ENCODE results near the gene WDR5. TPM values are rescaled to one million over a fixed set of nuclear protein-coding genes. Genes with fewer than 3 reads are reported as not detected.

The WDR5 gene
- total RNA-seq, 1 experiment from 2014 or later = 84.9 TPM

DNA sequence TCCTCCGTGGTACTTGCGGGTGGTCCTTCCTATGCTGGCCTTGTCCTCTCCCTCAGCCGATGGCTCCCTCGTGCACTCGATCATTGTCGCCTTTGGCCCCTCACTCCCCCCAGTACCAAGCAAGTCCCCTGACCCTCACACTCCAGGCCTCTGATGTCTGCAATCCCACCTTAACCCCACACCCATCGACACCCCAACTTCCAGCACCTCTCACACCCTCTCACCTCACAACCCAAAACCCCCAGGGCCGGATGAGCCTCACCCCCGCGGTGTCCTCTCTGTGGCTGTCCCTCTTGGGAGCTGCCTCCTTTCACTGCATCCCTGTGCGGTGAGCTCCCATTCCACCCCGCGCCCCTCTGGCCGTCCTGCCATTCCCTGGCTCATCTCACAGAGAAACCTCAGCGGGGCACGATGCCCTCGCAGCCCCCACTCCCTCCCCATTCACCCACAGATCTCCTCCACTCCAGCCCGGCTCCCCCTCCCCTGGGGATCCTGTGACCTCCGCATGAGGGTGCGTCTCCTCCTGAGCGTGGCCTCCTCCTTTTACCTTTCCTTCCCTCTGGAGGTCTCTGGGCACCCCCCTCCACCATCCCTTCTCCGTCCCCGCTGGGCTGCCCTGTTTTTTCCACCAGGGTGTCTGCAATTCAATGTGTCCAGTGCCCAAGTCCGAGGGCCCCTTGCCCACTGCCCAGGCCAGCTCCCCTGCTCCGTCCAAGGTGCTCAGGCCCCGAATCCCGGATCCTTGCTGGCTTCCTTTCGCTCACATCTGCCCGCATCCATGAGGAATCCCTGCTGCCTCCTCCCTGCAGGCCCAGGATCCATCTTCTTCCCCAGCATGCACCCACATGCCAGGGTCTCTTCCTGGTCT, 44.3 kb downstream of the WDR5 start:
- peaks cover 39% of the 10 kb centered on the region for H3K27me3 ChIP-seq
- no peak overlapping the region for H3K4me3 ChIP-seq
- H3K36me3 ChIP-seq = no peaks in the 10 kb centered on the region
- DNase-seq = no peak
- peaks cover 5% of the 10 kb centered on the region; the same call in 1 of the 2 replicates for H3K4me1 ChIP-seq
- H3K27ac ChIP-seq = no peak overlapping the region
- H3K9me3 ChIP-seq (replicated peaks) = no peaks in the 10 kb centered on the region

DNA sequence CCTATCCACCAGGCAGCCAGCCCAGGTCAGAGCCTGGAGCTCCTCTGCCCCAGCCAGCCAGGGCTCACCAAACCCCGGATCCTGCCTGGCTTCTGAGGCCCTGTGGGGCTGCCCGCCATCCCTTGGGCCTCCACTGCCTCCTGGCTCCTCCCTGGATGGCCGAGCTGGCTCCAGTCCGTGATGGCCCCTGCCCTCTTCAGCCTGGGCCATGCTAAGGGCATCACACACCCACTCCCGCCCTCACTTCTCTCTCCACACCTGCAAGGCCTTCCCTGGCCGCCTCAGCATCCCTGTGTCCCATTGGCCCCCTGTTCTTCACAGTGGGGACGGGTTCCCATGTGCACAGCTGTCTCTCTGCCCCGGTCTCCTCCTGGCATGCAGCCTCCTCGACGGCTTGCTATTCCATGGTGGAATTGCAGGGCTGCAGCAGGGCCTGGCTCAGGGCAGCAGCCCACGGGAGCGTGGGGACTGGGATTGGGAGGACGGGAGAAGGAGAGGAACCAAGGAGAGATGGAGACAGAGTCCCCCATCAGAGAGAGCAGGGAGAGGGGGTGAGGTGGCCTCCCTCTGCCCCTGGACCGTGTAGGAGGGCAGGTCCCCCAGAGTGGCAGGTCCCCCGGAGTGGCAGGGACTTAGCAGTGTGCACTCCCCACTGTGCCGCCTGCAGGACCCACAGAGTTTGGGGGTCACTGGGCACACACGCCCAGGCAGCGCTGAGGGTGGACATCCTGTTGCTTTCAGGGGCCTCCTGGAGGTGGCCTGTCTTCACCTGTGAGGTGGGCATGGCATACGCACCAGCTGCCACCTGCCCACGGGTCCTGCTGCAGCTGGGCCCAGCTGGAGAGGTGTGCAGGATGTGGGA, 45.1 kb downstream of the WDR5 start:
- Histone ChIP-seq H3K36me3 (no peaks in the 10 kb centered on the region), H3K4me3 (no peak overlapping the region), H3K27me3 (peaks cover 39% of the 10 kb centered on the region), H3K27ac (no peak overlapping the region), H3K9me3 (replicated peaks) (no peaks in the 10 kb centered on the region), H3K4me1 (no peaks in the 10 kb centered on the region; the same call in 1 of the 2 replicates)
- no peak for DNase-seq

DNA sequence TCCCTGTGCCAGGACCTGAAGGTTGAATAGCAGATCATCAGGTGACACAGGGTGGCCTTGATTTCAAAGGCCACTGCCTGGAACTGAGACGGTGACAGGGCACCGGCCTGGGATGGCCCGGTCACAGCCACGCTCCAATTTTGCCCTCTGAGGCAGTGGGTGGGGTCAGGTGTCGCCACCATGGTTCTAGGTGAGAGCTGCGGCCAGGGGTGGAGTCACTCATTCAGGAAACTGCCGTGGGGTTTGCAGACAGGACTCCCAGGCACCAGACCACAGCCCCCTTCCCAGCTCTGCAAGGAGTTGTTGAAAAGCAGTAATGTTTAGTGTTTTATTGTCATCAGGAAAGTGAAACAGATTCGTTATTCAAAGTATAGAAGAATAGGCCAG, 45.8 kb downstream of the WDR5 start:
- Histone ChIP-seq H3K9me3 (replicated peaks) (no peaks in the 10 kb centered on the region), H3K36me3 (no peaks in the 10 kb centered on the region), H3K27me3 (peaks cover 42% of the 10 kb centered on the region), H3K27ac (no peak overlapping the region), H3K4me1 (no peaks in the 10 kb centered on the region; the same call in 1 of the 2 replicates), H3K4me3 (no peak overlapping the region)
- no peak for DNase-seq

DNA sequence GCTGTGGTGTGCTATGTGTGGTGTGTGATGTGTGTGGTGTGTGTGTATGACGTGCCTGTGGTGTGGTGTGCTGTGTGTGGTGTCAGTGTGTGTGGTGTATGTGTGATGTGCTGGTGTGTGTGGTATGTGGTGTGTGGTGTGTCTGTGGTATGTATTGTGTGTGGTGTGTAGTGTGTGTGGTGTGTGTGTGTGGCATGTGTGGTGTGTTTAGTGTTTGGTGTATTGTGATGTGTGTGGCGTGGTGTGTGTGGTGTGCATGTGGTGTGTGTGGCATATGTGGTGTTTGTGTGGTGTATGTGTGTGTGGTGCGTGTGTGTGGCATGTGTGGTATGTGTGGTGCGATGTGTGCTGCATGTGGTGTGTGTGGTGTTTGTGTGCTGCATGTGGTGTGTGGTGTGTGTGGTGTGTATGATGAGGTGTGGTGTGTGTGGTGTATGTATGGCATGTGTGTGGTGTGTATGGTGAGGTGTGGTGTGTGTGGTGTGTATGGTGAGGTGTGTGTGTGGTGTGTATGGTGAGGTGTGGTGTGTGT, 46.7 kb downstream of the WDR5 start:
- Histone ChIP-seq H3K9me3 (replicated peaks) (no peaks in the 10 kb centered on the region), H3K27ac (no peak overlapping the region), H3K4me3 (no peak overlapping the region), H3K27me3 (peaks cover 46% of the 10 kb centered on the region), H3K36me3 (no peaks in the 10 kb centered on the region), H3K4me1 (no peaks in the 10 kb centered on the region; the same call in 1 of the 2 replicates)
- no peak for DNase-seq

DNA sequence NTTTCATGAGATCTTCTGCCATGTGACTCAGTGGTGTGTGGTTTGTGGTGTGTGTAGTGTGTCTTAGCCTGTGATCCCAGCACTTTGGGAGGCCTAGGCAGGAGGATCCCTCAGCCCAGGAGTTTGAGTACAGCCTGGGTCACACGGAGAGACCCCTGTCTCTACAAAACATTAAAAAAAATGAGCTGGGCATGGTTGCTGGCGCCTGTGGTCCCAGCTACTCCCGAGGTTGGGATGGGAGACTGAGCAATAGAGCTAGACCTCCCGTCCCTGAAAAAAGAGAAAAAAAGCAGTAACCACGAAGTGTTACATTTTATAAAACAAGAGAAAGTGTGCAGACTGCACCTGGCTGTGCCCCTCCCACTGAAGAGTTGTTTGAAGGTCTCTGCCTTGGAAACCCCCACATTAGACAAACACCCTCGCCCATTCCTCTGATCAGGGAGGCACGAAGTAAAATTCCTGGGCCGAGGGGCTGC, 49.7 kb downstream of the WDR5 start:
- peaks cover 6% of the 10 kb centered on the region; the same call in 1 of the 2 replicates for H3K4me1 ChIP-seq
- H3K27ac ChIP-seq = no peak overlapping the region
- DNase-seq = no peak
- no peaks in the 10 kb centered on the region for H3K36me3 ChIP-seq
- H3K27me3 ChIP-seq = peaks cover 38% of the 10 kb centered on the region
- H3K9me3 ChIP-seq (replicated peaks) = no peaks in the 10 kb centered on the region
- no peak overlapping the region for H3K4me3 ChIP-seq

DNA sequence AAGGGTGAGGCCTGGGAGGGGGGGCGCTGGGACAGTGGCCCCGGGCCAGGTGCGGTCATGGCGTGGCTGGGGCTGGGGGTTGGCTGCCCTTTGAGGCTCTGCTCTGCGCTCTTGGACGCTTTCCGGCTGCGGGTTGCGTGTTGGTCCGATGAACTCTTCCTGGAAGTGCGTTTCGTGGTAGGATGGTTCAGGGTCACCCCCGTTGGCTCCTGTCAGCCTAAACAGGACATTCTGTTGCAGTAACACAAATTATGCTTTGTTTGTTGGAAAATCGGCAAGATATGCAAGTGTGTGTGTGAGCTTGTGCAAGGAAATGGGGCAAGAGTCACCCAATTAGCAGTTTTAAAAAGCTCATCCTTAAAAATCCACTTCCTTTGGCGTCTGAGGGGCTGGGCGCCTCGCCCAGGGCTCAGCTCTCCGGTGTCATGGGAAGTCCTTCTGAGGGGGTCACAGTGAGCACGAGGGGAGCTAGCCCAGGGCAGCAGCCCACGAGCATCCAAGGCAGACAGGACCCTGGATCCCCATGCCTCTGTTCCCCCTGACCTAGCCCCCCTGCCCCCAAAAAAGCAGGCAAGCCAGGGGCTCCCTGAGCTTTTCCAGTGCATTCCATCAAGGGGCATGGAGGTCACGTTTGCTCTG, 50.7 kb downstream of the WDR5 start:
- no peak overlapping the region for H3K27ac ChIP-seq
- H3K27me3 ChIP-seq = peaks cover 32% of the 10 kb centered on the region
- no peak overlapping the region for H3K4me3 ChIP-seq
- H3K36me3 ChIP-seq = no peaks in the 10 kb centered on the region
- peaks cover 6% of the 10 kb centered on the region; the same call in 1 of the 2 replicates for H3K4me1 ChIP-seq
- H3K9me3 ChIP-seq (replicated peaks) = no peaks in the 10 kb centered on the region
- no peak for DNase-seq

DNA sequence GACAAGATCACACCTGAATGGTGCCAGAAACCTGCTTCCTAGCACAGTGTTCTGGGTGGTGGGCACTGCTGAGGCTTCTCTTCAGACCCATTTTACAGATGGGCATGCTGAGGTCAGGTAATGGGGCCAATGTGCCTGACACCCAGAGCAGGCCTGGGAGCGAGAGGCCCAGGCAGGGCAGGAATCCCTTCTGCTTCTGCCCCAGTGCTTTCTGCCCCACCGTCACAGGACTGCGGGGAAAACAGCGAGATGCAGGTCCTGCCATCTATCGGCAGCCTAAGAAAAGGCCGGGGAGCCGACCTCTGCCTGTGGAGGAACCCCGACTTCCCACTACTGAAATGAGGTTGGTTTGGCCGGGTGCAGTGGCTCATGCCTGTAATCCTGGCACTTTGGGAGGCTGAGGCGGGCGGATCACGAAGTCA, 51.2 kb downstream of the WDR5 start:
- Histone ChIP-seq H3K27ac (no peak overlapping the region), H3K4me3 (no peak overlapping the region)
- no peak for DNase-seq

DNA sequence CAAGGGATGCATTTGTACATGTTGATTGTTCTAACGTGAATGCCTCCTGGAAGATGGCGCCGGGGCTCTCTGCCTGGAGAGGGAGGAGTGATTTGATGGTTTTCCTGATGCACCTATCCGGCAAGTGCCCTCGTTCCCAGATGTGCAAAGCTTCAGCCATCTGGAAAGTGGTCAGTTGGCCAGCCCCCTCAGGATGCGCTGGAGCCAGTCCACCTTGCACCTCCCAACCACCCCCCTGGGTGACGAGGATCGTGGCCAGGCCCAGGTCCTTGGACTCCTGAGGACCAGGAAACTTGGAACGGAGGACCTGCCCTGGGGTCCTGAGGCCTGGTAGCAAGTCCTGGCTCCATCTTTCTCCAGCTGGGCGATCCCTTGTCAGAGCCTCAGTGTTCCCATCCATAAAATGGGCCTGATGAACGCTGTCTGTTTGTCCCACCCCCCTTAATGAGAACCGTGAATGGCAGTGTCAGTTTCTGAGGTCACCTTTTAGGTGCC, 52.1 kb downstream of the WDR5 start:
- H3K4me3 ChIP-seq = no peak overlapping the region
- no peak overlapping the region for H3K27ac ChIP-seq
- no peaks in the 10 kb centered on the region for H3K36me3 ChIP-seq
- H3K27me3 ChIP-seq = peaks cover 39% of the 10 kb centered on the region
- no peaks in the 10 kb centered on the region for H3K9me3 ChIP-seq (replicated peaks)
- H3K4me1 ChIP-seq = peaks cover 6% of the 10 kb centered on the region; the same call in 1 of the 2 replicates
- DNase-seq = no peak

More for the DNA sequence above, 51.2 kb downstream of the WDR5 start:
- Histone ChIP-seq H3K27me3 (peaks cover 35% of the 10 kb centered on the region), H3K4me1 (peaks cover 6% of the 10 kb centered on the region; the same call in 1 of the 2 replicates), H3K36me3 (no peaks in the 10 kb centered on the region), H3K9me3 (replicated peaks) (no peaks in the 10 kb centered on the region)

DNA sequence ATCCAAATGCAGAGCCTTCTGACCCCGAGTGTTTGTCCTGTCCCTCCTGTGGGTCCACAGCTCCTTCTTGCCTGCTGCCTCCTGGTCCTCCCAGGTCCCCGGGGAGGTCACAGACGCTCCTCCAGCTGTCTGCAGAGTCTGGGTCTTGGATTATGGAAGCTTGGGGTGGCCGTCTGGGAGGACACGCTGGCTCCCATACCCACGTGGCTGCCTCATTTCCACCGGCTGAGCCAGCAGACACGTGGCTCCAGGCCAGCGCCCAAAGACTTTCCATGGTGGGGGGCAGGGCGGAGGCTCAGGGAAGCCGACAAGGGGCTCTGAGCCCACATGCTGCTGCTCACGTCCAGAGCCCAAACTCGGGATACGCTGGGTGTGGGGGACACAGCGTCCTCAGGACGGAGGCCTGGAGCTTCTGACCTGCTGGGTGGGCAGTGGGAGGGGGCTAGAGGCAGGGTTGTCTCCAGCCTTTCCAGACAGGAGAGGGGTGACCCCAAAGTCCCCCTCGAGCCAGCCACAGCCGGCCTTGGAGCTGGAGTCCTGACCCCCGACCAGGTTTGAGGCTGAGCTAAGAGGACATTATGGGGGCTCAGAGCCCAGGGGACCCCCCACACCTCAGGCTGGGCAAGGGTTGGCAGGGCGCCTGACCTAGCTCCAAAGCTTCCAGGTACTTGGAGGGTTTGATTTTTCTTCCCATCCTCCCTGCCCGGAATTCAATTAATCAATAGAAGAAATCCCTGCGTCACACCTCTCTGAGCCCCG, 52.7 kb downstream of the WDR5 start:
- Histone ChIP-seq H3K27ac (no peak overlapping the region), H3K4me3 (no peak overlapping the region), H3K9me3 (replicated peaks) (no peaks in the 10 kb centered on the region), H3K36me3 (no peaks in the 10 kb centered on the region), H3K27me3 (peaks cover 45% of the 10 kb centered on the region), H3K4me1 (peaks cover 6% of the 10 kb centered on the region; the same call in 1 of the 2 replicates)
- peak; percentile 43 to 50 for DNase-seq

DNA sequence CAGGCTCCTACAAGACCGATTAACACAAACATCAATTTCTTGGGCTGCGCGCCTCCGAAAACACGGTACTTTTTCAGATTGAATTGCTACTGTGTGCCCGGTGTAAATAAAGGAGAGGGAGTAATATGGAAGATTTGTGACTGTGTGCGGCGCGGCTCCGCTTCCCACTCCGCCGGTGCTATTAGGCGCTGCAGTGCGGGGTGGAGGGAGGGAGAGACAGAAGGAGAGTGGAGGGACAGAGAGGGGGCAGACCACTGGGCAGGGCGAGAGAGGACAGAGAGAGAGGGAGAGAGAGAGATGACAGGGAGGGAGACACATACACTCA, 53.2 kb downstream of the WDR5 start:
- no peaks in the 10 kb centered on the region for H3K9me3 ChIP-seq (replicated peaks)
- H3K4me3 ChIP-seq = no peak overlapping the region
- no peak overlapping the region for H3K27ac ChIP-seq
- peaks cover 6% of the 10 kb centered on the region; the same call in 1 of the 2 replicates for H3K4me1 ChIP-seq
- no peak for DNase-seq
- H3K27me3 ChIP-seq = peaks cover 46% of the 10 kb centered on the region
- H3K36me3 ChIP-seq = no peaks in the 10 kb centered on the region

DNA sequence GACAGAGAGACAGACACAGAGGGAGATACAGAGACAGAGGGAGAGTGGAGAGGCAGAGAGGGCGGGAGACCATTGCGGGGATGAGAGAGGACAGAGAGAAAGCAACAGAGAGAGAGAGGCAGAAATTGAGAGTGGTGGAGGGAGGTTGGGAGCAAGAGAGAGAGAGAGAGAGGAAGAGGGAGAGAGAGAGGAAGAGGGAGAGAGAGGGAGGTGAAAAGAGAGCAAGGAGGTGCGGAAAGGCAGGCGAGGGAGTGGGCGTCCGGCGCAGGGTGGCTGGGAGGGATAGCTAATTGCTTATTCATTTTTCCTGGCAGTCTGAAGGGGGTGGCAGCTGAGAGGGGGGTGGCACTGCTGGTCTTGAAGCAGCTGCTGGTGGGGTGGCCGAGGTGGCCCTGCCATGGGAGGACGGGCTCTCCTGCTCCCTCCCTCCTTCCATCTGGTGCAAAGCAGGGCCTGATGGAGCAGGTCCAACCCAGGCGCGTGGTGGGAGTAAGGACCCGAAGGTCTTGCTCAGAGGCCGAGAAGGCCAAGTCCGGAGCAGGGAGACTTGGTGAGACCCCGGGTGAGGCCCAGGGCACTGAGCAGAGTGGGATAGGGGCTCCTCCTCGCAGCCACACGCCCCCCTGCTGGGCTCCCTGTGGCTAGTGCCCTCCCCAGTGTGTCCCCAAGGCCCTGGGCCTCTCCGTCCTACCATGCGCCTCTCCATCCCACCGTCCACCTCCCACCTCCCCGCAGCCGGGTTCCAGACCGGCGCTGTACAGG, 53.8 kb downstream of the WDR5 start:
- H3K4me1 ChIP-seq = peaks cover 6% of the 10 kb centered on the region; the same call in 1 of the 2 replicates
- H3K9me3 ChIP-seq (replicated peaks) = no peaks in the 10 kb centered on the region
- no peak for DNase-seq
- H3K4me3 ChIP-seq = no peak overlapping the region
- no peaks in the 10 kb centered on the region for H3K36me3 ChIP-seq
- peaks cover 46% of the 10 kb centered on the region for H3K27me3 ChIP-seq
- no peak overlapping the region for H3K27ac ChIP-seq

DNA sequence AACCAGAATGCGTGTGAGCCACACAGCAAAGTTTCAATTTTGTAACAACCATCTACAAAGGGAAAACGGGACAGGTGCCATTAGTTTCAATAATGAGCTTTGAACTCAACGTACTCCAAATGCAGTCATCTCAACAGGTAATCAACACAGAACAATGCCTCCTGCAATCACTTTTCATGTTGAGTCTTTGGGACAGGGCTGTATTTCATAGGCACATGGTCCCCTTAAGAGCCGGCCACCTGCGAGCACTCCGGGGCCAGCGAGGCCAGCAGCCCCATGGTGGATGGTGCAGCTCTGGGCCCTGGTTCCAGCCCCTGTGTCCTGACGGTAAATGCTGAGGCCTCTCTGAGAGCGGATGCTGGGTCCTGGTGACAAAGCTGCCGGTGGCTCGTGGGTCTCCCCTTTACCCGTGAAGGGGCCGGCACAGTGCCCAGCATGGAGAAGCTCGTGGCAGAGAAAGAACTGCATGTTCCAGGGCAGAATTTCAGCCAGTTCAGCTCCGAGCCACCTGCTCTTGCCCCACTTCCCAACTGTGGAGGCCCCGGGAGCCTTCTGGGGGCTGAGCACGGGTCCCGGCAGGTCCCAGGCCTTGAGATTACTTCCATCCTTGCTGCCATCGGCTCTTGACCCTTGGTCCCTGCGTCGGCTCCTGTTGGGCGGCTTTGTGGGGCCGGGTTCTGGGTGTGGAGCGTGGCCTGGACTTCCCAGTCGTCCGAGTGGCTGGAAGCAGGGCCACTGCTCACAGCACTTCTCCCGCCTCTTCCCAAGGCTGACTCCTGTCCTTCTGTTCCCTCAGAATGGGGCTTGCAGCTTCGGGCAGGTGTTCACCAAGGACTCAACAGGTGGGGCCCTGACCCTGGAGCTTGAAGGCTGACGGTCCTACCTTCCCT, 54.6 kb downstream of the WDR5 start:
- H3K4me3 ChIP-seq = no peak overlapping the region
- H3K9me3 ChIP-seq (replicated peaks) = no peaks in the 10 kb centered on the region
- no peaks in the 10 kb centered on the region for H3K36me3 ChIP-seq
- H3K27ac ChIP-seq = no peak overlapping the region
- peaks cover 6% of the 10 kb centered on the region; the same call in 1 of the 2 replicates for H3K4me1 ChIP-seq
- DNase-seq = no peak
- peaks cover 46% of the 10 kb centered on the region for H3K27me3 ChIP-seq

Measured in SJCRH30 (cell line).